ENCODE data around the gene CCDC197.

DNA sequence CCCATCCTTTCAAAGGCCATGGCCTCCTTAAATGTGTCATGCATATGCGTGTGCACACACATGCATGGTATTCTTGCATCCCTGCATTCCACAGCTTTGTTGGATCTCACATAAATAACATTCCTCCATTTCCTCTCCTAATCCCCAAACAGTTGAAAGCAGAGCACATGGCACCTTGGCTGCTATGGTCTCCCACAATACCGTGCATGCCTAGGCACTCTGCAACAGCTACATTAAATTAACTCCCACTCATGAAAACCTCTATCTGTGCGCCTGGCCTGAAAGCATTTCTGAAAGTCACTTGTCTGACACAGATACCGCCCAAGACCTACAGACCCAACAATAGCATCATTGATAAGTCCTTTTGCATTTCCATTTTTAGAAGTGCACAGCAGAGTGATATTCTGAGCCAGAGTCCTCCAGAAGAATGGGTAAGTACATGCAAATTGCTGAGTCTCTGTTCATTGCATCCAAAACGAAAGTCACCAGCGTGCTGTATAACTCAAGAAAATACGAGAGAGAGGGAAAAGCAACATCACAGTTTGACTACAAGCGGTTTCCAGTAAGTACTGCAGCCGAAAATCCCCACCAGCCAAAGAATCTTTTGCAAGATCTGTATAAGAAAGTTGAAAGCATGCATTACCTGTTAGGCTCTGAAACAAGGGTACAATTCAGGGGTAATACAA lies 21.2 kb upstream of the CCDC197 start:
- TF ChIP-seq, protein P1, sequence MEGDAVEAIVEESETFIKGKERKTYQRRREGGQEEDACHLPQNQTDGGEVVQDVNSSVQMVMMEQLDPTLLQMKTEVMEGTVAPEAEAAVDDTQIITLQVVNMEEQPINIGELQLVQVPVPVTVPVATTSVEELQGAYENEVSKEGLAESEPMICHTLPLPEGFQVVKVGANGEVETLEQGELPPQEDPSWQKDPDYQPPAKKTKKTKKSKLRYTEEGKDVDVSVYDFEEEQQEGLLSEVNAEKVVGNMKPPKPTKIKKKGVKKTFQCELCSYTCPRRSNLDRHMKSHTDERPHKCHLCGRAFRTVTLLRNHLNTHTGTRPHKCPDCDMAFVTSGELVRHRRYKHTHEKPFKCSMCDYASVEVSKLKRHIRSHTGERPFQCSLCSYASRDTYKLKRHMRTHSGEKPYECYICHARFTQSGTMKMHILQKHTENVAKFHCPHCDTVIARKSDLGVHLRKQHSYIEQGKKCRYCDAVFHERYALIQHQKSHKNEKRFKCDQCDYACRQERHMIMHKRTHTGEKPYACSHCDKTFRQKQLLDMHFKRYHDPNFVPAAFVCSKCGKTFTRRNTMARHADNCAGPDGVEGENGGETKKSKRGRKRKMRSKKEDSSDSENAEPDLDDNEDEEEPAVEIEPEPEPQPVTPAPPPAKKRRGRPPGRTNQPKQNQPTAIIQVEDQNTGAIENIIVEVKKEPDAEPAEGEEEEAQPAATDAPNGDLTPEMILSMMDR (IDR thresholded peaks at IDR 0.05) = no peak
- no peak for TF ChIP-seq POLR2A (IDR thresholded peaks at IDR 0.05)

All from uterus (tissue), 2 donors.